HG03103 (cell line): Measurements from ENCODE around the gene TLCD1.

ENCODE experiments used
- ATAC-seq: cut with Tn5 transposase; IDR thresholded peaks from one replicate; pipeline ENCODE4 v1.9.1; 2021; ENCODE audit warnings: low read depth; ENCODE audit not compliant: unreplicated experiment

The TLCD1 gene

GRCh38 chr17:28693869-28694268, 32.2 kb downstream of the TLCD1 start:
- ATAC-seq = no peak

DNA sequence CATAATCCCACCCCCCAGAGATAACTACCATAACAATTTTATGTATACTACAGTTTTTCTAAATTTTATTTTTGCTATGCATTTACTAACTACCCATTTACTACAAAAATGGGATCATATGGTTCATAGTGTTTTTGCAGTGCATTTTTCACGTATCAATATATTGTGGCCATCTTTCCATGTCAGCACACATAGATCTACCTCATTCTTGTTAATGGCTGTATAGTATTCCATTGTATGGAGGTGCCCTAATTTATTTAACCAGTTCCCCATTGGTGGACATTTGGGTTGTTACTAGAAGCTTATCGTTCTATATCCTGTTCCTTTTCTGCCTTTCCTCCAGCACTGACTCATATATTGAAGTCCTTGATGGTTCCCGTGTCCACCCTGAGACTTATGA, 37.0 kb downstream of the TLCD1 start:
- ATAC-seq = no peak

GRCh38 chr17:28688481-28688880, 37.6 kb downstream of the TLCD1 start:
- no peak for ATAC-seq

- no peak for ATAC-seq
Observed at GRCh38 chr17:28686296-28686695, 39.7 kb downstream of the TLCD1 start.

GRCh38 chr17:28685366-28685765, 40.7 kb downstream of the TLCD1 start:
- ATAC-seq = no peak

DNA sequence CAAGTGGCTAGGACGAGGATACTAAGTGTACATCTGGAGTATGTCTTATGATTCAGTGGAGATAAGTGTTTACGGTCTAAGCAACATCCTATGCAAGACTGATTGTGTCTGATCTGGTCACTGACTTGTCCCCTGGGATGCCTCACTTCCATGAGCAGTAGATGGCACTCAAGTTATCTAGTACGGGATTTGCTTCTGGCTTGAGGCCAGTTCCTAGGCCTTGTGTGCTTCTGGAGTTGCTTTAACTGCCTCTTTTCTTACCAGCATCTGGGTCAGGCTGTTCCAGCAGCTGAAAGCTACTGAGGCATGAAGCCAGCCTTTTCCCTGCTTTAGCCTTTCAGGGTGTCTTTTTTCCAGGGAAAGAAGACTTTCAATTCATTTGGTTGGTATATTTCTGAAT, 41.1 kb downstream of the TLCD1 start:
- no peak for ATAC-seq

- ATAC-seq = no peak
Observed at GRCh38 chr17:28682655-28683054, 43.4 kb downstream of the TLCD1 start.

GRCh38 chr17:28675980-28676379, 50.1 kb downstream of the TLCD1 start:
- no peak for ATAC-seq

DNA sequence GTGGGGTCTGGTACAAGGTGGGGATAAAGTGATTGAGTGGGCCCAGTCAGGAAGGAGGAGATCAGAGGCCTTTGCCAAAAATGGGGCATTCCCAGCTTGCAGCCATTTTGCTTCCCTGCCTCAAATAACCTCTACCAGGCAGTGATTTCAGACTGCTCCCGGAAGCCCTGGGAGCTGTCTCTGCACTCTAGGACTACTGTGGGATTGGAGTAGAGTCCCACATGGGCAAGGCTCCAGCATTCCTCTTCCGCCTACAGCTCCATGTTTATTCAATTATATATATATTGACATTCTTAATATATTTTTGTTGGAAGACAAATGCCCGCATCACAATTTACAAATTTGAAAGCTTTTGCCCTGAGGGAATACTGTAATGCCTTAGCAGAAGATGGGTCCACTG, 50.5 kb downstream of the TLCD1 start:
- ATAC-seq = no peak
